H1 (cell line): ENCODE results near the gene TNFRSF14. TPM values are rescaled to one million over a fixed set of nuclear protein-coding genes. Genes with fewer than 3 reads are reported as not detected.

Experiments
- CTCF ChIA-PET: fragments of 300-600 bp; sonication (Branson Sonifier 250); formaldehyde crosslinking; loops from one replicate; lab custom pipeline; 2021; ENCODE audit not compliant: partially characterized antibody; lab: Charles Lee
- POLR2A ChIA-PET: fragments of 300-600 bp; sonication (Branson Sonifier 250); formaldehyde crosslinking; loops from one replicate; lab custom pipeline; 2021; ENCODE audit warnings: inconsistent platforms; ENCODE audit not compliant: partially characterized antibody; lab: Charles Lee
- DNase-seq, 2 experiments: peaks; one replicate each; pipeline versions ENCODE4 v3.0.0 to v3.0.0-alpha.2; 2010 to 2022; ENCODE audit warnings: low spot score in 2 of 2, low read depth in 1 of 2, mixed read lengths in 1 of 2
- FAIRE-seq: peaks from 2 replicates; lab custom pipeline; 2011; peaks lifted over from hg19 to GRCh38; lab: Jason Lieb, UNC
- H2AFZ ChIP-seq: 2 replicates; pipeline ENCODE4 v1.8.1; 2012; ENCODE audit warnings: low read length, inconsistent platforms
- H2AK5ac ChIP-seq: 2 replicates; pipeline ENCODE4 v1.6.1; 2013; ENCODE audit warnings: low read depth, low read length
- H2BK120ac ChIP-seq: replicated peaks from 2 replicates; pipeline ENCODE3; 2013; ENCODE audit warnings: low read depth, low read length, inconsistent platforms
- H2BK12ac ChIP-seq: 2 replicates; pipeline ENCODE4 v1.6.1; 2013; ENCODE audit warnings: low read depth, low read length
- H2BK15ac ChIP-seq: 2 replicates; pipeline ENCODE4 v1.6.1; 2013; ENCODE audit warnings: low read length
- H2BK20ac ChIP-seq: 2 replicates; pipeline ENCODE4 v1.6.1; 2013; ENCODE audit warnings: low read length
- H2BK5ac ChIP-seq: 2 replicates; pipeline ENCODE4 v1.6.1; 2013; ENCODE audit warnings: low read depth, low read length
- H3K14ac ChIP-seq: 2 replicates; pipeline ENCODE4 v1.6.1; 2013; ENCODE audit warnings: inconsistent platforms; ENCODE audit not compliant: insufficient read length
- H3K18ac ChIP-seq: 2 replicates; pipeline ENCODE4 v1.6.1; 2013; ENCODE audit warnings: low read length; ENCODE audit errors: extremely low read depth
- H3K23ac ChIP-seq: 2 replicates; pipeline ENCODE4 v1.6.1; 2013; ENCODE audit warnings: inconsistent platforms; ENCODE audit not compliant: insufficient read length
- H3K23me2 ChIP-seq: 2 replicates; pipeline ENCODE4 v1.6.1; 2013; ENCODE audit warnings: low read depth, low read length
- H3K27ac ChIP-seq: 2 replicates; pipeline ENCODE4 v1.6.1; 2011; ENCODE audit warnings: low read depth, low read length, inconsistent platforms
- H3K27me3 ChIP-seq, 4 experiments: replicated peaks in 1 of 4; 1 replicate in 1 of 4; 2 replicates in 3 of 4; pipeline versions ENCODE4 v1.6.1 to v1.8.1; 2011 to 2013; ENCODE audit warnings: low read length in 3 of 4, mild to moderate bottlenecking in 3 of 4, inconsistent platforms in 2 of 4, mixed read lengths in 2 of 4, moderate library complexity in 1 of 4; ENCODE audit not compliant: control insufficient read depth in 3 of 4, insufficient read depth in 3 of 4; ENCODE audit errors: extremely low read depth in 1 of 4
- H3K36me3 ChIP-seq, 4 experiments: 2 replicates each; pipeline versions ENCODE4 v1.6.1 to v1.8.1; 2011 to 2013; ENCODE audit warnings: mild to moderate bottlenecking in 4 of 4, low read length in 3 of 4, moderate library complexity in 2 of 4, control low read depth in 1 of 4, inconsistent platforms in 1 of 4; ENCODE audit not compliant: insufficient read depth in 4 of 4, control insufficient read depth in 2 of 4
- H3K4ac ChIP-seq: replicated peaks from 2 replicates; pipeline ENCODE3; 2013; ENCODE audit warnings: low read length, low read depth, mixed read lengths, inconsistent platforms; ENCODE audit not compliant: insufficient read length
- H3K4me1 ChIP-seq, 4 experiments: replicated peaks in 1 of 4; 1 replicate in 1 of 4; 2 replicates in 3 of 4; pipeline versions ENCODE4 v1.6.1 to v1.8.1; 2011 to 2013; ENCODE audit warnings: low read length in 3 of 4, inconsistent platforms in 2 of 4, mixed read lengths in 1 of 4; ENCODE audit not compliant: insufficient read depth in 4 of 4, control insufficient read depth in 3 of 4
- H3K4me2 ChIP-seq, 2 experiments: 2 replicates each; pipeline versions ENCODE4 v1.6.1 to v1.8.1; 2011 to 2013; ENCODE audit warnings: low read depth in 2 of 2, low read length in 2 of 2, control low read depth in 1 of 2, inconsistent platforms in 1 of 2, mild to moderate bottlenecking in 1 of 2; ENCODE audit not compliant: insufficient read depth in 1 of 2
- H3K4me3 ChIP-seq, 4 experiments: fragments of 200-600, 300-600 bp in 1 of 4; sonication (generic), shearing (Covaris generic), sonication (Bioruptor Twin) in 1 of 4; 2 replicates each; pipeline versions ENCODE4 v1.5.1 to v1.8.1; 2011 to 2016; ENCODE audit warnings: low read length in 4 of 4, low read depth in 3 of 4, control low read depth in 2 of 4, inconsistent platforms in 2 of 4, mild to moderate bottlenecking in 2 of 4, mixed read lengths in 1 of 4, moderate library complexity in 1 of 4; ENCODE audit not compliant: insufficient read depth in 2 of 4; ENCODE audit errors: extremely low read depth in 1 of 4
- H3K56ac ChIP-seq: replicated peaks from 2 replicates; pipeline ENCODE3; 2013; ENCODE audit warnings: low read depth, mild to moderate bottlenecking, mixed read lengths, low read length, inconsistent platforms; ENCODE audit not compliant: insufficient read length
- H3K79me1 ChIP-seq: 2 replicates; pipeline ENCODE4 v1.6.1; 2013; ENCODE audit warnings: low read depth, low read length, control low read depth
- H3K79me2 ChIP-seq, 2 experiments: 2 replicates each; pipeline versions ENCODE4 v1.6.1 to v1.8.1; 2012 to 2013; ENCODE audit warnings: low read length in 2 of 2, mild to moderate bottlenecking in 2 of 2, inconsistent platforms in 1 of 2; ENCODE audit not compliant: insufficient read depth in 2 of 2, control insufficient read depth in 1 of 2
- H3K9ac ChIP-seq, 4 experiments: replicated peaks in 1 of 4; 1 replicate in 1 of 4; 2 replicates in 3 of 4; pipeline versions ENCODE4 v1.6.1 to v1.8.1; 2011 to 2013; ENCODE audit warnings: low read depth in 3 of 4, low read length in 3 of 4, control low read depth in 2 of 4, mild to moderate bottlenecking in 2 of 4, moderate library complexity in 2 of 4, inconsistent platforms in 1 of 4; ENCODE audit errors: extremely low read depth in 1 of 4
- H3K9me3 ChIP-seq, 2 experiments: 2 replicates each; pipeline versions ENCODE4 v1.6.1 to v1.8.1; 2012 to 2013; ENCODE audit warnings: mild to moderate bottlenecking in 2 of 2, moderate library complexity in 2 of 2, control low read depth in 1 of 2, inconsistent platforms in 1 of 2, low read depth in 1 of 2, low read length in 1 of 2, mixed read lengths in 1 of 2; ENCODE audit not compliant: insufficient read depth in 2 of 2
- H4K20me1 ChIP-seq, 2 experiments: replicated peaks in 1 of 2; 2 replicates each; pipeline versions ENCODE3 to v1.8.1; 2011 to 2013; ENCODE audit warnings: inconsistent platforms in 2 of 2, low read length in 2 of 2, mild to moderate bottlenecking in 1 of 2; ENCODE audit not compliant: insufficient read depth in 2 of 2, control insufficient read depth in 1 of 2
- H4K5ac ChIP-seq: 2 replicates; pipeline ENCODE4 v1.6.1; 2013; ENCODE audit warnings: low read length, low read depth, mixed read lengths, inconsistent platforms; ENCODE audit not compliant: insufficient read length
- H4K8ac ChIP-seq: 2 replicates; pipeline ENCODE4 v1.8.0; 2013; ENCODE audit warnings: mild to moderate bottlenecking, moderate library complexity, low read length, inconsistent platforms; ENCODE audit not compliant: insufficient read depth; ENCODE audit errors: extremely low read depth
- H4K91ac ChIP-seq: replicated peaks from 2 replicates; pipeline ENCODE3; 2013; ENCODE audit warnings: low read length, mixed read lengths, inconsistent platforms; ENCODE audit not compliant: insufficient read length
- CTBP2 ChIP-seq: IDR thresholded peaks from 2 replicates; pipeline ENCODE4 v1.7.0; 2011; ENCODE audit warnings: borderline replicate concordance, mild to moderate bottlenecking, moderate library complexity, mixed read lengths, low read length; ENCODE audit not compliant: insufficient read depth, insufficient read length
- PHF8 ChIP-seq: fragments of 200-600 bp; sonication (generic); conservative IDR thresholded peaks from 2 replicates; pipeline ENCODE4 v1.7.1; 2012; ENCODE audit warnings: low read depth, mild to moderate bottlenecking, inconsistent platforms, low read length, moderate library complexity
- RXRA ChIP-seq: IDR thresholded peaks from 2 replicates; pipeline ENCODE4 v1.6.1; 2011; ENCODE audit warnings: low read depth, mild to moderate bottlenecking, low read length, moderate library complexity; ENCODE audit not compliant: insufficient read depth
- SP4 ChIP-seq: IDR thresholded peaks from 2 replicates; pipeline ENCODE4 v1.6.1; 2012; ENCODE audit warnings: low read length, inconsistent platforms
- YY1 ChIP-seq: IDR thresholded peaks from 2 replicates; pipeline ENCODE4 v1.6.1; 2011; ENCODE audit warnings: low read depth, mild to moderate bottlenecking, low read length
- WGBS, 2 experiments: shearing (Covaris generic) in 1 of 2; methylation state at CpG; one replicate each; pipeline versions ENCODE4 v1.1.6 to v1.1.7; 2013 to 2015; ENCODE audit warnings: low lambda C conversion rate in 2 of 2, mixed read lengths in 2 of 2, inconsistent platforms in 1 of 2, low coverage in 1 of 2, missing lambda C conversion rate in 1 of 2; ENCODE audit not compliant: insufficient replicate concordance in 2 of 2, insufficient coverage in 1 of 2, insufficient read length in 1 of 2; ENCODE audit errors: extremely low coverage in 1 of 2, missing lambda C conversion rate in 1 of 2; 5-methylcytosine and 5-hydroxymethylcytosine counted together
- polyA plus RNA-seq, 7 experiments: library from polyadenylated mRNA; depleted of rRNA in 3 of 7; stranded (reverse) in 5 of 7; unstranded in 2 of 7; fragments of >200 nt in 5 of 7; fragments of 200-250 nt in 2 of 7; gene quantifications; 1 replicate in 5 of 7; 2 replicates in 1 of 7; 4 replicates in 1 of 7; pipeline versions ENCODE4 v1.2.1 to v1.2.3, GENCODE V29; 2011 to 2013; ENCODE audit warnings: missing spikeins in 2 of 7, mixed read lengths in 2 of 7
- total RNA-seq: library from RNA; stranded (reverse); fragmentation: NEBNext Ultra II Directional; extraction: Animal tissue kit (Norgen Biotek cat#: 25700); gene quantifications from 2 replicates; pipeline ENCODE4 v1.2.1, GENCODE V29; 2021

The TNFRSF14 gene
- total and polyA plus RNA-seq, 2 of the 8 experiments (the other 6 are each of a cell fraction or from before 2014, with no cell fraction given): 0.36 to 0.50 TPM

DNA sequence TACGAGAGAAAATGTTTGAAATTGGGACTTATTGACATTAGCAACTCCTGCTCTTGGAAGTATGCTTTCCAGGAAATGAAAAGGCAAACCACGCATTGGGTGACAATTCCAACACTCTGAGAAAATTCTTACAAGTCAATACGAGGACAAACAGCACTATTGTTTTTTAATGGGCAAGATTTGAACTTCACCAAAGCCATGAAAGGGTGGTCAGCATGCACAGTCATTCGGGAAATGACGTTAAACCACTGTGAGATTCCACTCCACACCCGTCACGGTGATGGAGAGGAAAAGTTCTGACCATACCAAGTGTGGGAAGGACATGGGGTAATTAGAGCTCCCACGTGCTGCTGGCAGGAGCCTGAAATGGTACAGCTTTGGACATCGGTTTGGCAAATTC, 18.2 kb downstream of the TNFRSF14 start:
- no peak overlapping the region for H2AK5ac ChIP-seq
- H4K5ac ChIP-seq: no peak overlapping the region
- H3K23me2 ChIP-seq: no peaks in the 10 kb centered on the region
- H3K79me1 ChIP-seq: no peaks in the 10 kb centered on the region
- FAIRE-seq: no peak
- ChIA-PET POLR2A (no interaction called here), CTCF (interaction anchor here (5.1 kb wide), 1 partner anchor 12 kb away, joined by 33 read pairs; no protein-coding TSS in a partner anchor)
- no peak for DNase-seq
- H3K23ac ChIP-seq: no peak overlapping the region
- no peak overlapping the region for H2BK15ac ChIP-seq
- H4K91ac ChIP-seq: no peak overlapping the region
- H3K79me2 ChIP-seq: no peaks in the 10 kb centered on the region
- peaks cover 0 to 4% (median 1%) of the 10 kb centered on the region in 4 experiments; a peak in 2 of 7 replicates for H3K4me1 ChIP-seq
- no peak overlapping the region for H3K9ac ChIP-seq
- H3K14ac ChIP-seq: no peak overlapping the region
- whole genome bisulfite sequencing, 2 experiments: 91% methylated on average over 9 of the region's 9 CpGs; no CpG with 5 or more reads in 1 of the 2 experiments
- H4K20me1 ChIP-seq: no peaks in the 10 kb centered on the region
- no peak overlapping the region for H3K4ac ChIP-seq
- no peak overlapping the region for H4K8ac ChIP-seq
- H3K4me3 ChIP-seq: no peak overlapping the region
- no peaks in the 10 kb centered on the region for H3K36me3 ChIP-seq
- no peak overlapping the region for H2BK5ac ChIP-seq
- H3K56ac ChIP-seq: no peak overlapping the region
- H2BK120ac ChIP-seq: no peak overlapping the region
- no peak overlapping the region for H3K27ac ChIP-seq
- H3K18ac ChIP-seq: no peak overlapping the region
- H2BK12ac ChIP-seq: no peak overlapping the region
- H2BK20ac ChIP-seq: no peak overlapping the region
- H2AFZ ChIP-seq: no peak overlapping the region
- peaks cover 5 to 8% of the 10 kb centered on the region in 2 experiments for H3K9me3 ChIP-seq
- no peak overlapping the region for H3K4me2 ChIP-seq
- H3K27me3 ChIP-seq: no peaks in the 10 kb centered on the region
- TF ChIP-seq RXRA: no peak
- TF ChIP-seq YY1: no peak
- no peak for TF ChIP-seq PHF8
- no peak for TF ChIP-seq CTBP2
- TF ChIP-seq SP4: no peak
